GM18861 (cell line): ENCODE data around the gene C16orf78.
A peak's percentile ranks its signal among the peaks of the same experiment; 100 is the strongest.

Experiments used
- ATAC-seq: cut with Tn5 transposase; IDR thresholded peaks from one replicate; pipeline ENCODE4 v1.9.1; 2021; ENCODE audit not compliant: unreplicated experiment

The C16orf78 gene

DNA sequence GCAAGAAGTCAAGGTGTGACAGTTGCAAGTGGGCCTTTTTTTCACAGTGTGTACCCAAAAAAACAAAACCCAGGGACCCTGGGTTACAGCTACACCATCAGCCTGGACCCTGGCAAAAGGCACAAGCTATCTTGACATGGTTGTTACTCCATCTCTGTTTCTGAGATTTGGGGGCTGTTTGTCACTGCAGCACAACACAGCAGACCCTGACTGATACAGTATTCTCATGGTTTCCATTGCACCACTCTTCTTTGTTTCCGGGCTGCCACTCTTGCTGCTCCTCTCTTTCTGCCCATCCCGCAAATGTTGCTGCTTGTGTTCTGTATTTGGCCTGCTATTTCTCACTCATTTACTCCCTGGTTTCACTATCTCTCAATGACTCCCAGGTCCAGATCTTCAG is 55.2 kb downstream of the C16orf78 start:
- no peak for ATAC-seq

DNA sequence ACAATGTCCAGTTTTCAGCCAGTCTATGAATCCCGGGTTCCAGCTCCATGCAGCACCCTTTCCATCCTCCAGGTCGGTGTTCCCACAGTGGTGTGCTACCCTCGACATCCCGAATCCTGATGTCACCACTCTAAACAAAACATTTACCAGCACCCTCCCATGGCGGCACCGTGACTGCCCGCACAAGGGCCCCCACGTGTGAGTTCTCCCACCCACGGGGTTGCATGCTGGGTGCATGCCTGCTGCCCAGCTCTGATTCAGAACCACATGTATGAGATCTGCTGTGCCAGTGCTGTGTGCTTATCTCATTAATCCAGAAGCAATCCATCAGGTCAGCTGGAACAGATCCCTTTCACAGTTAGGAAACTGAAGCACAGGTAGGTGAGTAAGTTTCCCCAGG is 57.4 kb downstream of the C16orf78 start:
- no peak for ATAC-seq

DNA sequence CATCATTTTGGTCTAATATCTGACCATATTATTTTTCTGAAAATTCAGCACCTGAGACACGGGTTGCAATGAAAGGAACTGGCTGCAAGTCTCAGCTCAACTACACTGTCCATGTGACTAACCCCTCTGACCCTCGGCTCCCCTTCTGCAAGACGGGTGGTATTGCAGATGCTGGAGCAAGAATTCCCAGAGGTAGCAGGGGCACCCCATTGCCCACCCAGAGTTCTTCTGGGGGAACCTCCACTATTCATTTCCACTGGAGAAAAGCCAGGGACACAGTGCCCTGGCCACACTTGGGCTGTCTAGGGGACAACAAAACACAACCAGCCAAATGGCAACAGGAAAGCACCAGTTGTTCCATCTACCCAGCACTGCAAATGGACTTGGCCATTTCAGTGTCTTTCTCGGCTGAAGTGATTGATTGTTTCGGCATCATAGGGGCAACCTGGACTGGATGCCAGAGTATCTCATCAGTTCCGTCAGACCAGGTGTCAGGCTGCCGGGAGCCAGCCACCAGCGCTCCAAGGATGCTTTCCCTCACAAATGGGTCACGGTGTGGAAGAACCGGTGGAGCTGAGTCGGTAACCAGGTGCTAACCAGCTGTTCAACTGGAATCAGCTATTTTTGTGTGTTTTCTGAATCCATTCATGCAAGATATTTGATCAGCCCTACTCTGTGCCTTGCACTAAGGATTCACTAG is 58.1 kb downstream of the C16orf78 start:
- ATAC-seq = no peak

- ATAC-seq = no peak
Observed at GRCh38 chr16:49434733-49435132, 61.1 kb downstream of the C16orf78 start.

DNA sequence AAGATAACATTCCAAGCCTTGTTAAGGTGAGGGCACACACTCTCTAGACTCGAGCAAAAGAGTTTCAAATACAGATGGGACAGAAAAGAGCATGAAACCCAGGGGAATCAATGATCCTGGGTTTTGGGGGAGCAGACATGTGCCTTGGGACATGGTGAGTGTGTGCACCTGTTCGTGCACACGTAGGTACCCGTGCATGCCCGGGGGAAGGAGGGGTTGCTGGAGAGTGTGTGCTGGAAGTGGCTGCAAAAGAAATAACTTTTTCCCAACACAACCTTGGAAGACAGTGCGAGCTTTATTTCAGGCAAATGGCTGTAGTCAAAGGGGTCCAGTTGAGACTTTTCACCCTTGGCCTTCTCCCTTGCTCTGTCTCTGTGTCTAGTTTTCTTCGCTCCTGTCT is 62.6 kb downstream of the C16orf78 start:
- no peak for ATAC-seq

DNA sequence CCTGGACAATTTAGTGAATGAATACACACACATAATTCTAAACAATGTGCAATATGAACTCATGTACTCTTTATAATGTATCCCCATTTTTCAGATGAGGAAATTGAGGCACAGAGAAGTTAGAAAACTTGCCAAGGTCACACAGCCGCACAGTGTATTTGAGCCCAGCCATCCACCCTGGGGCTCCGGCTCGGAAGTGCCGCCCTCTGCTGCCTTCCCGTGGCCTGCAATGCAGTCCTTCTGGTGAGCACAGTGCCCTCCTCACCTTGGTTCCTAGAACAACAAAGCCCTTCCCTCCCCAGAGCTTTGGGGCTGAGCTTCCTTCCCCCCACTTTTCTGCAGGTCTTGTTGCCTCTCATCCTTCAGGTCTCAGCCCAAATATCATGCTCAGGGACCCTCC is 63.7 kb downstream of the C16orf78 start:
- no peak for ATAC-seq

DNA sequence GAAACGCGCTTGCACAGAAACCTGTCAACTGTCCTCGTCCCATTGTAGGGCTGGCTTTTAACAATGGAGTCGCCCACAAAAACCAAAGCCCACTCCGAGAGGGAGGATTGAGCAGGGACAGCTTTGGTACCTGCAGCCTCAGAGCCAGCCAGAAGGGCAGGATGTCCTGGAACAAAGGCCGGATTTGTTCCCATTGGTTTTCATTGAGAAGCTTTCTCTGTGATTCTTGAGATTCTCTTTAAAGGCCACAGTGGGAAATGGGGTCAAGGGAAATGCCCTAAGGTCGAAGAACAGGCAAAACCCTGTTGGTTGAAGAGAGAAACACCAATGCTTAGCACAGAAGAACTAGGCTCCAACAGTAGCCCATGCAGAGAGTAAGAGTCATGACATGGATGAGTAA is 65.4 kb downstream of the C16orf78 start:
- ATAC-seq = no peak

DNA sequence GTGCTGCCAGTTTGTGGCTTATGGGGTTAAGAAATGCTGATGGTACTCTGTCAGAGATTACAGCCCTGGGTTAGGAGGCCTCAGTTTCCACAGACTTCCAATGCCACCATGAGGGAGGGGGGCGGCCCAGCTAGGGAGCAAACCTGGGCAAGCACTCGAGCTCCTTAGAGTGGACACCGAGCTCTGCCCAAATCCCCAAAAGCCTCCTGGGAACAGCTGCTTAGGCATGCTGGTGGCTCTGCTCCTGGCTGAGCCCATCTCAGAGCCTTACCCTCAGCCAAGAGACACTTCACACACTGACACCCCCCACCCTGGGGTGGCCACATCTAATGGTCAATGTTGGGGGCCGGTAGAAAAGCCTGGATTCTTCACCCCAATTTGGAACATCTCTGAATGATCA is 66.1 kb downstream of the C16orf78 start:
- no peak for ATAC-seq

GRCh38 chr16:49440156-49441065 is 66.8 kb downstream of the C16orf78 start:
- no peak for ATAC-seq

DNA sequence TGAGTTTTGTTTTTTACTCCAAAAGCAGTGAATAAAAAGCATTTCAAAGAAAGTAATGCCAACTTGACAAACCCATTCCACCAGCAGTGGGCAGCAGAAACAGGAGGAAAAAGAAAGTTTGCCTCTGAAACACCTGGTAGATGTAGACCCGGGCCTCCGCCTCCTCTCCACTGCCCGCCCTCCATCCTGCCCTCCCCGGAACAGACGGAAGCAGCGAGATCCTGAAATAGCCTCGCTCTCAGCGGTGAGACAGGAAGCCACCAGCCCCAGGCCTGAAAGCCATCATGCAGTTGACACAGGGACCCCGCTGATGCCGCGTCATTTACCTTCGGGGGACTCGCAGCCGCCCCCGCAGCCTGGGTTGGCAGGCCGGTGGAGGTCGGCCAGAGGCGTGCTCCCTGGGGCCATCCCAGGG is 67.8 kb downstream of the C16orf78 start:
- peak; percentile 85 for ATAC-seq

- no peak for ATAC-seq
Observed at GRCh38 chr16:49442805-49443204, 69.2 kb downstream of the C16orf78 start.

DNA sequence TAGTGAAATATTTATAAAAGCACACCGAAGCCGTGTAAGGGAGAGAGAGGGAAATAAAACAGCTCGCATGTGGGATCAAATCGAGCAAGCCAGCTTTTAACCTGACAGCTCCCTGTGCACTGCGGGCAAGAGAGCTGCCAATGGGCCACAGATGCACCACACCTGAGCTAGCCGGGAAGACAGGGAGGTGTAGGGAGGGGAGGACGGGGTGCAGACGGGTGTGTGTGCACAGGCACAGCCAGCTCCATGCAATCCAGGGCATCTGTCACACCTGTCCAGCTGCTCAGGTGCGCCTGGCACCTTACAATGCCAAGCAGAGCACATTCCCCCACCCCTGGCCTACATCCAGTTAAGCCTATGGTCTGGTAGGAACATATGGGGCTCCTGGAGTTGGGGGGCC is 70.0 kb downstream of the C16orf78 start:
- no peak for ATAC-seq

DNA sequence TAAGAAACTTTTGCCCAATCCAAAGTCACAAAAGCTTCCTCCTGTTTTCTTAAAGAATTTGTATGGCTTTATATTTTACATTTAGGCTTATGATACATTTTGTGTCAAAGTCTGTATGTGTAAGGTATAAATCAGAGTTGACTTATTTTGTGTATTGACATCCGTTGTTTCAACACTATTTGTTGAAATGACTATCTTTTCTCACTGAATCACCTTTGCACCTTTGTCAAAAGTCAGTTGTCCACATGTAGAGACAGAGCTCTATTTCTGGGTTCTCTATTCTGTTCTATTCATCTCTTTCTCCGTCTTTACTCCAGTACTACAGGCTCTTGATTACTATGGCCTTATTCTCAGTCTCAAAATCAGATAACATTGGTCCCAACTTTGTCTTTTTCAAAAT is 73.2 kb downstream of the C16orf78 start:
- ATAC-seq = no peak
